NCI-H510A treated with DMSO at 0.1 percent for 48 hours (cell line): Measurements from ENCODE around the gene KIF19.
"Not testable (repeated sequence)": the region's sequence is repeated elsewhere in the genome, so short reads cannot be mapped to it uniquely, and the experiment has no call there.

Experiments used
- DNase-seq: peaks from one replicate; lab custom pipeline; 2025; lab: John Stamatoyannopoulos, UW

KIF19 gene

DNA sequence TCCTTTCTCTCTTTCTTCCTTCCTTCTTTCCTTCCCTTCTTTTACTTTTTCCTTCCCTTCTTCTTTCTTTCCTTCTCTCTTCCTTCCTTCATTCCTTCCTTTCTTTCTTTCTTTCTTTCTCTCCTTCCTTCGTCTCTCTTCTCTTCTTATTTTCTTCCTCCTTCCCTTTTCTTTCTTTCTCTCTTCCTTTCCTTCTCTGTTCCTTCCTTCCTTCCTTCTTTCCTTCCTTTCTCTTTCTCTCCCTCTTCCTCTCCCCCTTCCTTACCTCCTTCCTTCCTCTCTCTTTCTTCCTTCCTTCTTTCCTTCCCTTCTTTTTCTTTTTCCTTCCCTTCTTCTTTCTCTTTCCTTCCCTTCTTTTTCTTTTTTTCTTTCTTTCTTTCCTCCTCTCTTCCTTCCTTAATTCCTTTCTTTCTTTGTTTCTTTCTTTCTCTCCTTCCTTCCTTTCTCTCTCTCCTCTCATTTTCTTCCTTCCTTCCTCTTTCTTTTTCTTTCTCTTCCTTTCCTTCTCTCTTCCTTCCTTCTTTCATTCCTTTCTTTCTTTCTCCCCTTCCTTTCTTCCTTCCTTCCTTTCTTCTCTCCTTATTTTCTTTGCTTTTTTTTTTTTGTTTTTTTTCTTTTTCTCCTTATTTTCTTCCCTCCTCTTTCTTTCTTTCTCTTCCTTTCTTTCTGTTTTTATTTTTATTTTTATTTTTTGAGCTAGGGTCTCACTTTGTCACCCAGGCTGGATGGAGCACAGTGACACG lies 64.1 kb downstream of the KIF19 start:
- no peak for DNase-seq

DNA sequence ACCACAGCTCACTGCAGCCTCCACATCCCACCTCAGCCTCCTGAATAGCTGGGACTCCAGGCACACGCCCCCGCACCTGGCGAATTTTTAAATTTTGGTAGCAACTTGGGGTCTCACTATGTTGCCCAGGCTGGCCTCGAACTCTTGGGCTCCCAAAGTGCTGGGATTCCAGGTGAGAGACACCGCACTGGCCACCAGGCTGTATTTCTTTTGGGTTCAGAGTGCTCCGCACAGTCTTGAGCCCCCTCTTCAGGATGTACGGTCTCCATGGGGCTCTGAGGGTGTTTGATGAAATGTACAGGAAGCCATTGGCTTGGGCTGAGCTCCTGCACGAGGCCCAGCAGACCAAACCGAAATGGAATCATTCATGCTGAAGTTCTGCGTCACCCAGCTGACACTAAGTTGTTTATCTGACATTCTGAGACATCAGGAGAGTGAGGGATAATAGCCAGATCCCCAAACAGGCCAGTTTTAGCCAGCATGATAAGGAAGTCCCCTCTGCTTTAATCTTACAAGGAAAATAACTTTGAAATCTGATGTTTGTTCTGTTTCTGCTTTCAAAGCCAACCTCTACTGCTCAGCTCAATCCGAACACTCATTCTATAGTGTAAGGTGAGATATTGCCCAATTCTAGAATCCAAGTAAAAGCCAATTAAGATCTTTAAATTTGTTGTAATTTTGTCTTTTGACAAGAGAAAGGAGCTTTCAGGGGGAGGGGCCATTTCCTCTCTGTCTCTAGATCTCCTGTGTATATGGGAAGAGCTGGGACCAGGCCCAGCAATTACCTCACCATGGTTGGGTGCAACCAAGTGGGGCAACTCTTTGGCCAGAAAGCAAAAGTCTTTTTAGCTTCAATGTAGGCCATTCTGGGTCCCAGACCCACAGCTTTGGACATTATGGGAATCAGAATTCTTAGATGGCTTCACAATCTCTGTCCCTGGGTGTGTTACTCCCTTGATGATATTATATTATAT lies 64.9 kb downstream of the KIF19 start:
- DNase-seq, result no peak

DNA sequence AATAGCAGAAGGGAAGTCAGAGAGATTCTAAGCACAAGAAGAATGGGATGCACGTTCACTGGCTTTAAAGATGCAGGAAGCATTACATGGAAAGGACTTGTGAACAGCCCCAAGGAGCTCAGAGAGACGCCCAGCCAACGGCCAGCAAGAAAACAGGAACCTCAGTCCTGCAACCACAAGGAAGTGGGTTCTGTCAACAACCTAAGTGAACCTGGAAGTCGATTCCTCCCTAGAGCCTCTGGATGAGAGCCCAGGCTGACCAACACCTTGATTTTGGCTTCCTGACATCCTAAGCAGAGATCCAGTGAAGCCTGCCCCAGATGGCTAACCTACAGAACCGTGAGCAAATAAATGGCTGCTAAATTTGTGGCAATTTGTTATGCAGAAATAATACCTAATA lies 65.7 kb downstream of the KIF19 start:
- no peak for DNase-seq

DNA sequence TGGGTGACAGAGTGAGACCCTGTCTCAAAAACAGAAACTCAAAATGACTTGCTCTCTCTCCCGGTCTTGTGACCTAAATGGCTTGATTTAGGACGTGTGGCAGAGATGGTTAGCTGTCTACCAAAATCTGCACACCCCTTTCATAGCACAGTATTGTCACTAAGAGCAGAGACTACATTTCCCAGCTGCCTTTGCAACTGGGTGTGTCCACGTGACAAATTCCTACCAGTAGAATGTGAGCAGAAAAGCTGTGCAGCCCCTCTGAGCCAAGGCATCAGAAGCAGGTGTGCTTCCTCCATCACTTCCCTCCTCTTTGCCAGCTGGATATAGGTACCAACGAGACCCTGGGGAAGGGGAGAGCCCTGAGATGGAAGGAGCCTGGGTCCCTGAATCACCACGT lies 66.8 kb downstream of the KIF19 start:
- no peak for DNase-seq

DNA sequence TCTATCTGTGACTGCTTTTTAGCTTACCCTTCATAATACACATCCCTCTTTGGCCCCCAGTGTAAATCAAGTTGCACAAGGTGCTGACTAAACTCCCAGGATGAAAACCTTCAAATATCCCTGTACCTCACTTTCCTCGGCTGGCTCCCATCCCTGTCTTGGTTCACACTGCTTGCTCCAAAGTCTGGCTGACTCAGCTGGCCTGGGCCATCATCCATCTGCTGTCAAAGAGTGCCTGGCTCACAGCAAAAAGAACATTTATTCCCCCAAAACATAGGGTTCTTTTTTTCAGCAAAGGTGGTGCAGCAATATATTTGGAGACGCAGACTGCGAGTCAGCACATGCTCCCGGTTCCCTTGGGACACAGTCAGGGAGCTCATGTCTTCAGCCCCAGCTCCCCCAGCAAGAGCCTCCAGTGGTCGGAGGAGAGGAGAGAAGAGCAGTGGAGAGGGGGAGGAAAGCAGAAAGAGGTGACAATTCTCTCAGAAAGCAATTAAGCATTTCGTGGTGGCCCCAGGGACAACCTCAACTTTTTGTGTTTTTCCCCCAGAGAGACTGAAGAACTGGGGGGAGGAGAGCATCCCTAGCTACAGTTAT lies 67.4 kb downstream of the KIF19 start:
- DNase-seq, result no peak

DNA sequence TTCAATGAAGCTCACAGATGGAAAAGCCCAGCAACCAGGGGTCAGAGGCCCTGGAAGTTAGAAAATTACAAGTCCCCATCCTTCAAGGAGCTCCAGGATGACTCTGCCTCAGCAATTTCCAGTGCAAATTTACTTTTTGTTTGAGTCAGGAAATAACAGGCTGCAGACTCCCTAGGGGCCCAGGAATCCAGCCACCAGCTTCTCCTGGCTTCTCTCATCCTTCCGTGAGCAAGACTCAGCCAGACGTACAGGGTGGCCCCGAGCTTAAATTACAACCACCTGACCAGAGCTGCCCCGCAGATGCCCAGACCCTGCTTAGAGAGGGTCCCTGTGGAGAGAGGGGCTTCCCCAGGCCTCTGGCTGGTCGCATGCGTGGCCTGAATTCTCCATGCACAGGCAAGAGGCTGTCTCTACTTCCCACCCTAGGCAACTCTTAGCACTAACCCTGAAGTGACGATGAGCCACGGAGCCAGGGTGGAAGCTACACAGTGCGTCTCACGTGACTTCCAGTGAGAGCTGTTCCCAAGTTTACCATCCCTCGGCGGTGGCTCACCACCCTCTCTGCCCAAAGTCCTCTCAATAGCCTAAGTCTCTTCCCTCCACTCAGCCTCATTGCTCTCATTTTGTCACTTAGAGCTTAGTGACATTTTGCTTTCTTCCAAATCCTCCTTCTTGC lies 68.4 kb downstream of the KIF19 start:
- no peak for DNase-seq

DNA sequence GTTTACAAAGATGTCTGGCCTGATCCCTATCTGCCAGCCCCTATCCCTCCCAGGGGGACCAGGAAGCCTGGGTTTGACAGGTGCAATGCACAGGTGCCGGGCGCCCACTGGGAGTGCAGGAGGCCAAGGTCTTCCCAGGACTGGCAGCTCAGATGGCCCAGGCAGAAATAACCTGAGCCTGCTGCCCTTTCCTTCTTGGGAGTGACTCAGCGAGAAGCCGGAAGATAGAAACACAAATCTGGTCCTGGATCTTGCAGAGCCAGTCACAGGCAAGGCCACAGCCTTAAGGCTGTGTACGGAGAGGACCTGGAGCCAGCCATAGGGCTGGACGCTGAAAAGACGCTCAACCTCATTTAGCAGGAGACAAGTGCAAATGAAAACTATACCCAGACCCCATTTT lies 69.0 kb downstream of the KIF19 start:
- DNase-seq, result no peak

DNA sequence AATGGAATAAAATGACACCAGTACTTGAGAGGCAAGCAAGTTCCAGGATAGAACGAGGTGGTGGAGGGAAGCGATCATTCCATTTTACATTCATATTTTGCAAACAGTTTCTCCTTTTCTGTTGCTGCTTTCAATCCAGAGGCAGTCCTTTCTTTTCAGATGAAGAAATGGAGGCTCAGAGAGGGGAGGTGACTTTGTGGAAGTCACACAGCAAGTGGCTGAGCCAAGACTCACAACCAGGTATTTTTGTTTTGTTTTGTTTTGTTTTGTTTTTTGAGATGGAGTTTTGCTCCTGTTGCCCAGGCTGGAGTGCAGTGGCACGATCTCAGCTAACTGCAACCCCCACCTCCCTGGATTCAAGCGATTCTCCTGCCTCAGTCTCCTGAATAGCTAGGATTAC lies 70.5 kb downstream of the KIF19 start:
- DNase-seq, result no peak

DNA sequence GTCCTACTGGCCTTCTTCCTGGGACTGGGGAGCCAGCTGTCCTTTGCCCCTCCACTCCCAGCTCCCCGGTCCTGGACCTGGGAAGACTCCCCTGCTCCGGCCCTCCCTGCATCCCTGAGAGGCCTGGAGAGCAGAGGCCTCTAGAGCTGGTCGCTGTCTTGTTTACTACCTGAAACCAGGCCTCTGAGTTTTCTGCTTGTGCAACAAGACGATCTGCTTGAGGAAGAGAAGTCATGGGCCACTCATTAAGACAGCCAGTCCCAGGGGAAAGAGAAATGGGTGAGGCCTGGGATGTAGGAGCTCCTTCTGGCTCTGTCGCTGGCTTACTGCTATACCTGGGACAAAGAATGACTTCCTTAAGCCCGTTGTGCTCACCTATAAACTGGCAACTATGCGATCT lies 76.0 kb downstream of the KIF19 start:
- DNase-seq, result no peak

DNA sequence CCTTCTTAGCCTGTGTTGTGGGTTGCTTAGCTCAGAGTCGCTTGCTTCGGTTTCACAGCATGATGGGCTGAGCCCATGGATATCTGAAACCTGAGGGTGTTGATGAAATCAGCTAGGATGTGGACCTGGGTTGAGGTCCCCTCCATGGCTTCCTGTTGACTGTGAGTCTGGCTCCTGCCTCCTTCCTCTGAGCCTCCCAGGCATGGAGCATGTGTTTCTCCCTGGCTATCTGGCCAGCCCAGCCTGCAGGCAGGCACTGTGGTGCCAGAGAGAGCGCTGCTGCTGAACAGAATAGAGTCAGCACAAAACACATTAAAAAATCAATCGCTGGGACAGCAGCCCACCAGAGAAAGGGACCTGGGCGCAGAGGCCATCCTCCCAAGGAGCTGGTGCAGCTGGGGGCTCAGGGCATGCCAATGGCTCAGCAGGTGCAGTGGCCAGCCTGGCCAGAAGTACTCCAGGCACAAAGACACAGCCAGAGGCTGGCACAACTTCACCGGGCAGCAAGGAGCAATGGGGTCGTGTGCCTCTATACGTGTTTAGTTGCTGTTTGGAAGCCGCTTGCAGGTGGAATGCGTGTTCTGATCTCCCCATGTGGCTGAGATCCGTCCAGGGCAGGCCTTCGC lies 77.6 kb downstream of the KIF19 start:
- DNase-seq, result no peak

DNA sequence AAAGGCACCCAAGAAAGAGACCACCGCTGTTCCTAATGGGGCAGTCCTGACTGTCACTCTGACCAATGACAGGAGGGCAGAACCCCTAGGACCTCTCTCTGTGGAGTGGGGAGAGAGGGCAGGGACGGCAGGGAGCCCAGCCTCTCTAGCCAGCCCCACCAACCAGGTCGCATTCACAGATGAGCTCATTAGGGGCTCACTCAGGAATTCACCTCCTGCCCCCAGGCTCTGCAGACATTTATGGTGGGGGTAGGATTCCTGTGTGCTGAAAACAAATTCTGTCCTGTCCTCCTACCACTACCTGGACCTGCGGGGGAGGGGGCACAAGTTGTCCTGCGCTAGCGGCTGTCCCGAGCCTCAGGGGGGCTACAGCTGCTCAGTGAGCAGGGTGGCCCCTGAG lies 78.2 kb downstream of the KIF19 start:
- no peak for DNase-seq

DNA sequence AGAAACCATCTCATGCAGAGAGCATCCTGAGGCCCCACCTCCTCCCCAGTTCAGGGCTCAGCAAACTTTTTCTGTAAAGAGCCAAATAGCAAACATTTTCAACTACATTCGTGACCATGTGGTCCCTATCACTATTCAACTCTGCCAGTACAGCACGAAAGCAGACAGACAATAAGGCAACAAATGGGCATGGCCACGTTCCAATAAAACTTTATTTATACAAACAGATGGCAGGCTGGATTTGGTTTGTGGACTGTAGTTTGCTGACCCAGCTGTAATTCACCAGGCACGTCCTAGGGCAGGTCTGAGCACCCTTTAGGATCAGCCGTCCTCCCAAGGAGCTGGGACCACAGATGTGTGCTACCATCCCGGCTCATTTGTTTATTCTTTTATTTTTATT lies 78.8 kb downstream of the KIF19 start:
- no peak for DNase-seq

DNA sequence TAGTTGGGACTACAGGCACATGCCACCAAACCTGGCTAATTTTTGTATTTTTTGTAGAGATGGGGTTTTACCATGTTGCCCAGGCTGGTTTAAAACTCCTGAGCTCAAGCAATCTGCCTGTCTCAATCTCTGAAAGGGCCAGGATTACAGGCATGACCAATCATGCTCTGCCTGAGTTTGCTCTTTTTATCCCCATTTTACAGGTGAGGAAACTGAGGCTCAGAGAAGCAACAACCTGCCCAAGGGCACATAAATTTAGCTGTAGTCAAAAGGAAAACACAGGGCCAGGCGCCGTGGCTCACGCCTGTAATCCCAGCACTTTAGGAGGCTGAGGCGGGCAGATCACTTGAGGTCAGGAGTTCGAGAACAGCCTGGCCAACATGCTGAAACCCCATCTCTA lies 79.3 kb downstream of the KIF19 start:
- not testable (repeated sequence) for DNase-seq
